ENCODE data around the gene MTG2.

MTG2 gene

GRCh38 chr20:62236766-62237513 is 54.1 kb downstream of the MTG2 start:
- no peak for DNase-seq

GRCh38 chr20:62237514-62237800 is 54.6 kb downstream of the MTG2 start:
- DNase-seq, result no peak

- peak; percentile 100 for DNase-seq
Measured at GRCh38 chr20:62237801-62238568, 55.2 kb downstream of the MTG2 start, which contains the start of gene OSBPL2. OSBPL2 (plus strand) TSS chr20:62238521; CDS start chr20:62256185, 17,664 bp downstream.

GRCh38 chr20:62238569-62239277 is 55.9 kb downstream of the MTG2 start:
- DNase-seq, result no peak

GRCh38 chr20:62239278-62239879 is 56.6 kb downstream of the MTG2 start:
- DNase-seq, result no peak

- peak; percentile 10 for DNase-seq
Measured at GRCh38 chr20:62240020-62240685, 57.3 kb downstream of the MTG2 start.

GRCh38 chr20:62241506-62241905 is 58.7 kb downstream of the MTG2 start:
- DNase-seq, result no peak

- DNase-seq, result no peak
Measured at GRCh38 chr20:62242176-62242575, 59.3 kb downstream of the MTG2 start.

GRCh38 chr20:62243106-62243505 is 60.3 kb downstream of the MTG2 start:
- DNase-seq, result no peak

- DNase-seq, result no peak
Measured at GRCh38 chr20:62243906-62244515, 61.2 kb downstream of the MTG2 start.

- no peak for DNase-seq
Measured at GRCh38 chr20:62244644-62245108, 61.8 kb downstream of the MTG2 start.

GRCh38 chr20:62245911-62246280 is 63.1 kb downstream of the MTG2 start:
- no peak for DNase-seq

GRCh38 chr20:62246431-62246830 is 63.6 kb downstream of the MTG2 start:
- no peak for DNase-seq

GRCh38 chr20:62246872-62247652 is 64.2 kb downstream of the MTG2 start:
- no peak for DNase-seq

- no peak for DNase-seq
Measured at GRCh38 chr20:62248890-62249560, 66.2 kb downstream of the MTG2 start.

GRCh38 chr20:62252342-62252966 is 69.6 kb downstream of the MTG2 start:
- no peak for DNase-seq

Data from CD4-positive, alpha-beta T cell treated with Interferon gamma for 1 hour (primary cell).